Mononuclear cell (primary cell): ENCODE data around the gene PACC1. TPM values are rescaled to one million over a fixed set of nuclear protein-coding genes. Genes with fewer than 3 reads are reported as not detected.

ENCODE experiments used
- H3K27me3 ChIP-seq: 2 replicates; pipeline ENCODE4 v1.6.0; 2011; ENCODE audit warnings: low read length, control low read depth; ENCODE audit not compliant: insufficient read depth
- H3K4me1 ChIP-seq: 2 replicates; pipeline ENCODE4 v1.5.1; 2011; ENCODE audit warnings: mild to moderate bottlenecking, low read length, control low read depth; ENCODE audit not compliant: insufficient read depth
- H3K4me3 ChIP-seq: 2 replicates; pipeline ENCODE4 v1.5.1; 2011; ENCODE audit warnings: mild to moderate bottlenecking, low read length, moderate library complexity
- H3K9me3 ChIP-seq: 2 replicates; pipeline ENCODE4 v1.5.1; 2011; ENCODE audit warnings: low read depth, mild to moderate bottlenecking, control low read depth, low read length
- total RNA-seq: library from RNA; depleted of rRNA; stranded (reverse); fragments of >200 nt; gene quantifications from one replicate; pipeline ENCODE4 v1.2.3, GENCODE V29; 2012

Gene PACC1
- 6.4 TPM for total RNA-seq

- Histone ChIP-seq H3K4me1 (peaks cover 46% of the 10 kb centered on the region), H3K4me3 (peak within 1 kb of the TSS; percentile 81), H3K27me3 (no peaks in the 10 kb centered on the region)
These were observed at the start of gene PACC1 for GRCh38 chr1:212414328-212415106. TSS of gene PACC1 (minus strand) at chr1:212414886. CDS start at chr1:212414757, 129 bp downstream.

GRCh38 chr1:212463565-212464285 is 49.0 kb upstream of the PACC1 start:
- Histone ChIP-seq H3K4me3 (no peak overlapping the region), H3K27me3 (no peaks in the 10 kb centered on the region), H3K4me1 (no peaks in the 10 kb centered on the region), H3K9me3 (no peaks in the 10 kb centered on the region)

More at GRCh38 chr1:212414328-212415106, at the start of gene PACC1:
- no peaks in the 10 kb centered on the region for H3K9me3 ChIP-seq

GRCh38 chr1:212461916-212462660 is 47.4 kb upstream of the PACC1 start:
- H3K4me1 ChIP-seq: no peaks in the 10 kb centered on the region
- H3K9me3 ChIP-seq: no peaks in the 10 kb centered on the region
- no peaks in the 10 kb centered on the region for H3K27me3 ChIP-seq
- no peak overlapping the region for H3K4me3 ChIP-seq

GRCh38 chr1:212460376-212460775 is 45.7 kb upstream of the PACC1 start:
- H3K9me3 ChIP-seq: no peaks in the 10 kb centered on the region
- no peaks in the 10 kb centered on the region for H3K4me1 ChIP-seq
- no peaks in the 10 kb centered on the region for H3K27me3 ChIP-seq
- H3K4me3 ChIP-seq: no peak overlapping the region

GRCh38 chr1:212459656-212460055 is 45.0 kb upstream of the PACC1 start:
- Histone ChIP-seq H3K9me3 (no peaks in the 10 kb centered on the region), H3K27me3 (no peaks in the 10 kb centered on the region), H3K4me3 (no peak overlapping the region), H3K4me1 (no peaks in the 10 kb centered on the region)

- Histone ChIP-seq H3K4me3 (no peak overlapping the region), H3K27me3 (no peaks in the 10 kb centered on the region), H3K4me1 (no peaks in the 10 kb centered on the region), H3K9me3 (no peaks in the 10 kb centered on the region)
These were observed 44.1 kb upstream of the PACC1 start for GRCh38 chr1:212458817-212459216.

- no peak overlapping the region for H3K4me3 ChIP-seq
- no peaks in the 10 kb centered on the region for H3K27me3 ChIP-seq
- no peaks in the 10 kb centered on the region for H3K9me3 ChIP-seq
- no peaks in the 10 kb centered on the region for H3K4me1 ChIP-seq
These were observed 43.2 kb upstream of the PACC1 start for GRCh38 chr1:212457740-212458338.

GRCh38 chr1:212455803-212456528 is 41.3 kb upstream of the PACC1 start:
- H3K27me3 ChIP-seq: no peaks in the 10 kb centered on the region
- no peak overlapping the region for H3K4me3 ChIP-seq
- no peaks in the 10 kb centered on the region for H3K4me1 ChIP-seq
- no peaks in the 10 kb centered on the region for H3K9me3 ChIP-seq

GRCh38 chr1:212455401-212455800 is 40.7 kb upstream of the PACC1 start:
- no peaks in the 10 kb centered on the region for H3K9me3 ChIP-seq
- H3K4me1 ChIP-seq: no peaks in the 10 kb centered on the region
- H3K27me3 ChIP-seq: no peaks in the 10 kb centered on the region
- H3K4me3 ChIP-seq: no peak overlapping the region

GRCh38 chr1:212454741-212455140 is 40.1 kb upstream of the PACC1 start:
- no peaks in the 10 kb centered on the region for H3K9me3 ChIP-seq
- H3K4me3 ChIP-seq: no peak overlapping the region
- no peaks in the 10 kb centered on the region for H3K4me1 ChIP-seq
- no peaks in the 10 kb centered on the region for H3K27me3 ChIP-seq

- Histone ChIP-seq H3K4me3 (no peak overlapping the region), H3K9me3 (no peaks in the 10 kb centered on the region), H3K27me3 (no peaks in the 10 kb centered on the region), H3K4me1 (no peaks in the 10 kb centered on the region)
These were observed 38.6 kb upstream of the PACC1 start for GRCh38 chr1:212453156-212453857.

- Histone ChIP-seq H3K9me3 (no peaks in the 10 kb centered on the region), H3K27me3 (no peaks in the 10 kb centered on the region), H3K4me1 (no peaks in the 10 kb centered on the region), H3K4me3 (no peak overlapping the region)
These were observed 37.9 kb upstream of the PACC1 start for GRCh38 chr1:212452323-212453155.
